Upper lobe of left lung (tissue), 4 donors: ENCODE data around the gene C1orf198.

Source experiments
- CTCF ChIP-seq, 6 experiments: fragments of 450-650 bp in 4 of 6; fragments of 200-600 bp in 2 of 6; sonication (generic) in 2 of 6; IDR thresholded peaks; one replicate each; pipeline ENCODE4 v1.5.1; 2016 to 2019; ENCODE audit warnings: antibody characterized with exemption in 6 of 6
- EP300 ChIP-seq, 4 donors: sonication (generic); formaldehyde crosslinking; IDR thresholded peaks; one replicate each; pipeline ENCODE4 v1.5.1; 2017; ENCODE audit warnings: antibody characterized with exemption in 4 of 4, control low read depth in 2 of 4
- POLR2A ChIP-seq, 4 donors: fragments of 450-650 bp; IDR thresholded peaks; one replicate each; pipeline ENCODE4 v1.5.1; 2016 to 2017; ENCODE audit warnings: antibody characterized with exemption in 4 of 4, mild to moderate bottlenecking in 2 of 4
- POLR2AphosphoS5 ChIP-seq, 2 donors: sonication (generic); formaldehyde crosslinking; IDR thresholded peaks; one replicate each; pipeline ENCODE4 v1.5.1; 2017; ENCODE audit warnings: antibody characterized with exemption in 2 of 2

GRCh38 chr1:230797942-230798365 lies 70.4 kb downstream of the C1orf198 start:
- no peak for TF ChIP-seq POLR2A (IDR thresholded peaks at IDR 0.05)
- TF ChIP-seq CTCF (IDR thresholded peaks at IDR 0.05), result peak; percentile 26 to 62 (median 38)
- no peak for TF ChIP-seq EP300 (IDR thresholded peaks at IDR 0.05)
- no peak for TF ChIP-seq POLR2AphosphoS5 (IDR thresholded peaks at IDR 0.05)
